LoVo (cell line): ENCODE results near the gene IRX2.

Source experiments
- DNase-seq: peaks from one replicate; pipeline ENCODE4 v3.0.0-alpha.2; 2016; ENCODE audit warnings: low spot score

Gene IRX2

GRCh38 chr5:2741956-2742355 lies 9.5 kb downstream of the IRX2 start:
- no peak for DNase-seq

- DNase-seq = no peak
These were observed 10.5 kb downstream of the IRX2 start for GRCh38 chr5:2740876-2741555.

GRCh38 chr5:2740051-2740875 lies 11.2 kb downstream of the IRX2 start:
- no peak for DNase-seq

GRCh38 chr5:2739360-2740050 lies 12.0 kb downstream of the IRX2 start:
- DNase-seq = no peak

- DNase-seq = no peak
These were observed 12.6 kb downstream of the IRX2 start for GRCh38 chr5:2738700-2739359.

- DNase-seq = no peak
These were observed 13.2 kb downstream of the IRX2 start for GRCh38 chr5:2738156-2738699.

- no peak for DNase-seq
These were observed 14.0 kb downstream of the IRX2 start for GRCh38 chr5:2737273-2738155.

GRCh38 chr5:2736872-2737271 lies 14.6 kb downstream of the IRX2 start:
- DNase-seq = peak; percentile 3

- DNase-seq = no peak
These were observed 15.5 kb downstream of the IRX2 start for GRCh38 chr5:2735996-2736395.

- DNase-seq = no peak
These were observed 18.6 kb downstream of the IRX2 start for GRCh38 chr5:2732850-2733249.

- DNase-seq = no peak
These were observed 19.5 kb downstream of the IRX2 start for GRCh38 chr5:2732004-2732403.

- DNase-seq = no peak
These were observed 22.3 kb downstream of the IRX2 start for GRCh38 chr5:2729189-2729588.

- no peak for DNase-seq
These were observed 23.9 kb downstream of the IRX2 start for GRCh38 chr5:2727550-2727949.

- no peak for DNase-seq
These were observed 25.3 kb downstream of the IRX2 start for GRCh38 chr5:2725980-2726765.

GRCh38 chr5:2724831-2725230 lies 26.6 kb downstream of the IRX2 start:
- DNase-seq = no peak

- no peak for DNase-seq
These were observed 27.4 kb downstream of the IRX2 start for GRCh38 chr5:2724031-2724581.

- DNase-seq = no peak
These were observed 28.6 kb downstream of the IRX2 start for GRCh38 chr5:2722901-2723300.

- no peak for DNase-seq
These were observed 29.9 kb downstream of the IRX2 start for GRCh38 chr5:2721385-2722138.

- DNase-seq = no peak
These were observed 32.1 kb downstream of the IRX2 start for GRCh38 chr5:2719332-2719731.
